Measurements from ENCODE around the gene HES4. TPM values are rescaled to one million over a fixed set of nuclear protein-coding genes. Genes with fewer than 3 reads are reported as not detected.

Gene HES4
- total RNA-seq, 3 donors from 2014 or later (not counting 1 experiment from before 2014, with no cell fraction given) = 15.4 to 35.5 (median 28.9) TPM

DNA sequence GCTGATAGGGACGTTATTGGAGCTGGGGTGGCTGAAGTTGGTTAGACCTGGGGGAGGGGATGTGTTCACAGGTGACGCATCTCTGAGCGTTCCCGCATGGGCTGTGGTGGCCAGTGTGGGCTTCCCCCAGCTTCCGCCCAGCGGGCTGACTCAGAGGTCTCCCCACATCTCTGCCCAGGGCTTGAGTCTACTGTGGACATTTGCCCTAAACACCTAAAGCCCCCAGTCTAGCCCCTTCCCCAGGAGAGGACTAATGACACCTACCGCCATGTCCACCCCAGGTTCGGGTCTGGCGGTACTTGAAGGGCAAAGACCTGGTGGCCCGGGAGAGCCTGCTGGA is 22.0 kb upstream of the HES4 start:
- Mint-ChIP-seq H3K36me3 (no peaks in the 10 kb centered on the region), H3K4me1 (peaks cover 0 to 18% of the 10 kb centered on the region in 2 donors), H3K9me3 (no peaks in the 10 kb centered on the region), H3K27ac (no peak overlapping the region), H3K27me3 (ENCODE audit: low read depth in 2 of 2) (peaks cover 0 to 9% of the 10 kb centered on the region in 2 donors), H3K4me3 (no peak overlapping the region)
- no peak for ATAC-seq
- Histone ChIP-seq H3K9me3 (ENCODE audit: control insufficient read depth, insufficient read depth, low read length) (no peaks in the 10 kb centered on the region), H3K27ac (ENCODE audit: low read length) (no peak overlapping the region), H3K36me3 (ENCODE audit: control insufficient read depth, insufficient read depth, low read length) (no peaks in the 10 kb centered on the region), H3K27me3 (ENCODE audit: control insufficient read depth, insufficient read depth, low read length) (peaks cover 11% of the 10 kb centered on the region), H3K4me3 (ENCODE audit: low read length) (no peak overlapping the region), H3K4me1 (ENCODE audit: control insufficient read depth, insufficient read depth, low read length) (peaks cover 24% of the 10 kb centered on the region)
- intact Hi-C loops (cut with micrococcal nuclease) = no loop called here
- TF ChIP-seq, protein P1, sequence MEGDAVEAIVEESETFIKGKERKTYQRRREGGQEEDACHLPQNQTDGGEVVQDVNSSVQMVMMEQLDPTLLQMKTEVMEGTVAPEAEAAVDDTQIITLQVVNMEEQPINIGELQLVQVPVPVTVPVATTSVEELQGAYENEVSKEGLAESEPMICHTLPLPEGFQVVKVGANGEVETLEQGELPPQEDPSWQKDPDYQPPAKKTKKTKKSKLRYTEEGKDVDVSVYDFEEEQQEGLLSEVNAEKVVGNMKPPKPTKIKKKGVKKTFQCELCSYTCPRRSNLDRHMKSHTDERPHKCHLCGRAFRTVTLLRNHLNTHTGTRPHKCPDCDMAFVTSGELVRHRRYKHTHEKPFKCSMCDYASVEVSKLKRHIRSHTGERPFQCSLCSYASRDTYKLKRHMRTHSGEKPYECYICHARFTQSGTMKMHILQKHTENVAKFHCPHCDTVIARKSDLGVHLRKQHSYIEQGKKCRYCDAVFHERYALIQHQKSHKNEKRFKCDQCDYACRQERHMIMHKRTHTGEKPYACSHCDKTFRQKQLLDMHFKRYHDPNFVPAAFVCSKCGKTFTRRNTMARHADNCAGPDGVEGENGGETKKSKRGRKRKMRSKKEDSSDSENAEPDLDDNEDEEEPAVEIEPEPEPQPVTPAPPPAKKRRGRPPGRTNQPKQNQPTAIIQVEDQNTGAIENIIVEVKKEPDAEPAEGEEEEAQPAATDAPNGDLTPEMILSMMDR (IDR thresholded peaks at IDR 0.05) = no peak
- WGBS (ENCODE audit: insufficient coverage) = 67% methylated on average over 10 of the region's 10 CpGs
- DNase-seq = no peak

DNA sequence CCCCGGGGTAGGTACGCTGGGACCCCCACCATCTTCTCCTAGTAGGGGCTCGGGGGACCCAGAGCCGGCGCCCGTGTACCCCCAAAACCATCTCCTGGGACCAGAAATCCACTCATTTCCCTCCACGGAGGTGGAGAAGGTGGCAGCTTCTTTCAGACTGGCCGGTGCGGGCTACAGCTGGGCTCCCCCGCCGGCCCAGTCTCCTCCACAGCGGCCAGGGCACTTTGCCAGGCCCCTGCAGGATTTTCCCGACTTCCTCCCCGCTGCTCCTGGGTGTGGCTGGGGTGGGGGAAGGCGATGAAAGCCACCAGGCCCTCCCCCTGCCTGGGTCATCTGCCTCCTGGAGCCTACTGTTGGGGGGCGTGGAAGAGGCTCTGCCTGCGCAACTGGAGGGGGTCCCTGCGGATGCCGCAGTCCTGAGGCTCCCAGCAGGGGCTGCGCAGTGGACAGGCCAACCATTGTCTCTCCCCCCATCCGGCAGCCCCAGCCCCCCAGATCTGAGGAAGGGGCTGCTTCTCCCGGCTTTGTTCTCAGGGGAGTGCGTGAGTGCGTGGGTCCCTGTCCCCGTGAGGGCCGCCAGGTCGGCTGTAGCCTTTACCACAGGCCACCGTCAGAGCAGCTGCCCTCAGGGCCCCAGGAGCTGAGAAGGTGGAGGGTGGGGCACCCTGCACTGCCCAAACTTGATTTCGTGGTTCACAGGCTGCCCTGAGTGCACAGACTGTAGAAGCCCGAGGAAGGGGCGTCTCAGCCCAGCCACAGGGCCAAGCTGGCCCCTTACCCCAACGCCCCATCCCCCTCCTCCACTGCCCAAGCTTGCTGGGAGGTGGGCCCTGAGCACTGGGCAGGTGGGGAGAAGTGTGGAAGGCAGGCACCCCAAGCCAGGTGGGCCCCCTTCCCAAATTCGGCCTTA is 21.4 kb upstream of the HES4 start:
- intact Hi-C loops (cut with micrococcal nuclease) = no loop called here
- H3K36me3 ChIP-seq (ENCODE audit: control insufficient read depth, insufficient read depth, low read length) = no peaks in the 10 kb centered on the region
- ATAC-seq = no peak
- peak overlapping the region; percentile 72 for H3K4me3 Mint-ChIP-seq
- DNase-seq = no peak
- H3K4me1 ChIP-seq (ENCODE audit: control insufficient read depth, insufficient read depth, low read length) = peaks cover 24% of the 10 kb centered on the region
- no peaks in the 10 kb centered on the region for H3K9me3 ChIP-seq (ENCODE audit: control insufficient read depth, insufficient read depth, low read length)
- no peak overlapping the region for H3K27ac ChIP-seq (ENCODE audit: low read length)
- TF ChIP-seq, protein P1 (IDR thresholded peaks at IDR 0.05) = no peak
- H3K27me3 ChIP-seq (ENCODE audit: control insufficient read depth, insufficient read depth, low read length) = peaks cover 11% of the 10 kb centered on the region
- H3K4me1 Mint-ChIP-seq = peaks cover 0 to 18% of the 10 kb centered on the region in 2 donors
- H3K27me3 Mint-ChIP-seq (ENCODE audit: low read depth in 2 of 2) = peaks cover 0 to 9% of the 10 kb centered on the region in 2 donors
- H3K36me3 Mint-ChIP-seq = no peaks in the 10 kb centered on the region
- H3K9me3 Mint-ChIP-seq = no peaks in the 10 kb centered on the region
- H3K4me3 ChIP-seq (ENCODE audit: low read length) = no peak overlapping the region
- H3K27ac Mint-ChIP-seq = no peak overlapping the region
- 31% methylated on average over 32 of the region's 33 CpGs for WGBS (ENCODE audit: insufficient coverage)

DNA sequence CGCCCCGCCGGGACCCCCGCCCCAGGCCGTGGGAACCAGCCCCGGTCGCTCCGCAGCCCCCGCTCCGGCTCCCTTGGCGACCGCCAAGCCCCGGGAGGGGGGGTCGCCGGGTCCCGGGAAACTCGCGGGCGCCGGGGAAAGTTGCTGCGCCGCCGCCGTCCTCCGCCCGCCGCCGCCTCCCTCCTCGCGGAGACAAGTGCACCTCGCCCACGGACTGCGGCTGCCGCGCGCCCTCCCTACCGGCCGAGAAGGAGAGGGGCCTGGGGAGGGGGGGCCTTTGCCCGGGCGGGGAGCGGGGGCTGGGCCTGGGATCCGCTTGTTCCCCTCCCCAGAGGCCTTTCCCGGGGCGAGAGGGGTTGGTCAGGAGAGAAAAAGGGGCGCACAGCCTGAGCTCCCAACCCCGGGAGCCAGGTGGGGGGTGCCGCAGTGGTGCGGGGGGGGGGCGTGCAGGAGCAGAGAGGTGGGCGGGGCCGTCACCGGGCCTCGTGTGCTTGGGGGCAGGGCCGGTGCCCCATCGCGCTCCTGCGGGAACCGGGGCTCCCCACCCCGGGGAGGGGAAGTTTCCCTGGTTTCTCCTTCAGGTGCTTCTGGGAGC is 20.6 kb upstream of the HES4 start:
- H3K27me3 Mint-ChIP-seq (ENCODE audit: low read depth in 2 of 2) = peaks cover 0 to 9% of the 10 kb centered on the region in 2 donors
- H3K36me3 ChIP-seq (ENCODE audit: control insufficient read depth, insufficient read depth, low read length) = no peaks in the 10 kb centered on the region
- ATAC-seq = no peak
- under 1% methylated on average over 53 of the region's 59 CpGs for WGBS (ENCODE audit: insufficient coverage)
- H3K4me1 Mint-ChIP-seq = peaks cover 0 to 18% of the 10 kb centered on the region in 2 donors
- H3K4me3 Mint-ChIP-seq = peak overlapping the region; percentile 72
- intact Hi-C loops (cut with micrococcal nuclease) = no loop called here
- H3K9me3 Mint-ChIP-seq = no peaks in the 10 kb centered on the region
- H3K27ac ChIP-seq (ENCODE audit: low read length) = no peak overlapping the region
- H3K4me3 ChIP-seq (ENCODE audit: low read length) = no peak overlapping the region
- no peaks in the 10 kb centered on the region for H3K9me3 ChIP-seq (ENCODE audit: control insufficient read depth, insufficient read depth, low read length)
- peaks cover 24% of the 10 kb centered on the region for H3K4me1 ChIP-seq (ENCODE audit: control insufficient read depth, insufficient read depth, low read length)
- H3K36me3 Mint-ChIP-seq = no peaks in the 10 kb centered on the region
- peaks cover 11% of the 10 kb centered on the region for H3K27me3 ChIP-seq (ENCODE audit: control insufficient read depth, insufficient read depth, low read length)
- H3K27ac Mint-ChIP-seq = no peak overlapping the region
- peak in 1 of 2 donors; percentile 56 for DNase-seq
- TF ChIP-seq, protein P1 (IDR thresholded peaks at IDR 0.05) = no peak

Data from natural killer cell (primary cell).